Fibroblast of mammary gland (primary cell): ENCODE measurements around the gene IGFLR1.

Source experiments
- DNase-seq: peaks from one replicate; pipeline ENCODE4 v3.0.0-alpha.2; 2010; ENCODE audit warnings: low read depth
- H3K4me3 ChIP-seq: 2 replicates; pipeline ENCODE4 v1.5.1; 2011; ENCODE audit warnings: low read depth, mild to moderate bottlenecking, low read length, moderate library complexity; ENCODE audit not compliant: control insufficient read depth
- TF ChIP-seq, protein P1 (sequence below): conservative IDR thresholded peaks from 2 replicates; pipeline ENCODE4 v1.5.1; 2011; ENCODE audit warnings: low read depth, low read length, inconsistent platforms; ENCODE audit not compliant: control insufficient read depth, insufficient read depth

Gene IGFLR1

DNA sequence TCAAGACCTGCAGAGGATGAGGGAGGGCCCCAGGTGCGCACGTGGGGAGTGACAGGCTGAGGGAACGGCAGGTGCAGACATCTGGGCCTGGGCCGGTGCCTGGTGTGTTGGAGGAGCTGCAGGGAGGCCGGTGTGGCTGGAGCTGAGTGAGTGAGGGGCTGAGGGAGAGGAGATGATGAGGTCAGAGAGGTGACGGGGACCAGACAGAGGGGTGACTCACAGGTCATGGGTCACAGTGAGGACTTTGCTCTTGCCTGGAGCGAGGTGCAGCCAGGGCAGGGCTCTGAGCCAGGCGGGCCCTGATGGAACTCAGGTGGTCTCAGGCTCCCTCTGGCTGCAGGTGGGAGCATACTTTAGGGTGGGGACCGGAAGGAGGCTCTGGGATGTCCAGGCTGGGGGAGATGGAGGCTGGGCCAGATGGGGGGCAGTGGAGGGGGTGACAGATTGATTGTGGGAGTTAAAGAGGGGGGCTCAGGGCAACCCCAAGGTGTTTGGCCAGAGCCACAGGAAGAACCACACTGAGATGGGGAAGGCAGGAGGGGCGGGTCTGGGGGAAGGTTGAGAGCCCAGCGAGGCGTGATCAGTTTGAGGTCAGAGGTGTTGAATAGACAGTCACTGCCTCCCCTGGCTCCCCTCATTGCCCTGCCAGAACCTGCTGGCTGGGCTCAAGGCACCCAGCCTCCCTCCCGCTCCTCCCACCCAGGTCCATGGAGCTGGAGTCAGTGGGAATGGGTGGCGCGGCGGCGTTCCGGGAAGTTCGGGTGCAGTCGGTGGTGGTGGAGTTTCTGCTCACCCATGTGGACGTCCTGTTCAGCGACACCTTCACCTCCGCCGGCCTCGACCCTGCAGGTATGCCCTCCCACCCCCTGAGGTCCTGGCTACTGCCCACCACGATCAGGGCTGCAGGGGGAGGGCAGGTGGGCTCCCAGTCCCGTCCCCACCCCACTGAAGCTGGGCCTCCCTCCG lies 41.5 kb upstream of the IGFLR1 start:
- DNase-seq = no peak
- H3K4me3 ChIP-seq = no peak overlapping the region
- TF ChIP-seq, protein P1, sequence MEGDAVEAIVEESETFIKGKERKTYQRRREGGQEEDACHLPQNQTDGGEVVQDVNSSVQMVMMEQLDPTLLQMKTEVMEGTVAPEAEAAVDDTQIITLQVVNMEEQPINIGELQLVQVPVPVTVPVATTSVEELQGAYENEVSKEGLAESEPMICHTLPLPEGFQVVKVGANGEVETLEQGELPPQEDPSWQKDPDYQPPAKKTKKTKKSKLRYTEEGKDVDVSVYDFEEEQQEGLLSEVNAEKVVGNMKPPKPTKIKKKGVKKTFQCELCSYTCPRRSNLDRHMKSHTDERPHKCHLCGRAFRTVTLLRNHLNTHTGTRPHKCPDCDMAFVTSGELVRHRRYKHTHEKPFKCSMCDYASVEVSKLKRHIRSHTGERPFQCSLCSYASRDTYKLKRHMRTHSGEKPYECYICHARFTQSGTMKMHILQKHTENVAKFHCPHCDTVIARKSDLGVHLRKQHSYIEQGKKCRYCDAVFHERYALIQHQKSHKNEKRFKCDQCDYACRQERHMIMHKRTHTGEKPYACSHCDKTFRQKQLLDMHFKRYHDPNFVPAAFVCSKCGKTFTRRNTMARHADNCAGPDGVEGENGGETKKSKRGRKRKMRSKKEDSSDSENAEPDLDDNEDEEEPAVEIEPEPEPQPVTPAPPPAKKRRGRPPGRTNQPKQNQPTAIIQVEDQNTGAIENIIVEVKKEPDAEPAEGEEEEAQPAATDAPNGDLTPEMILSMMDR = no peak

DNA sequence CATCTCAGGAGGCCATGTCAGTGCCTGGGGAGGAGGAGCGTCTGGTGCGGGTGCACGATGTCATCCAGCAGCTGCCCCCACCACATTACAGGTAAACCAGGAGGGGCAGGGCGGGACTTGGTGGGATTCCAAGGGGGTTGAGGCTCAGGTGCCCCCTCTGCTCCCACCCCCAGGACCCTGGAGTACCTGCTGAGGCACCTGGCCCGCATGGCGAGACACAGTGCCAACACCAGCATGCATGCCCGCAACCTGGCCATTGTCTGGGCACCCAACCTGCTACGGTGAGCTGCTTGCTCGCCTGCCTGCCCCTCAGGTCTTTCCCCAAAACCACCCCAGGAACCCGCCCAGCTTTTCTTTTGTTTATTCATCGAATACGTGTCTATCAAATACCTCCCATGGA lies 40.3 kb upstream of the IGFLR1 start:
- TF ChIP-seq, protein P1 = no peak
- no peak for DNase-seq
- no peak overlapping the region for H3K4me3 ChIP-seq

DNA sequence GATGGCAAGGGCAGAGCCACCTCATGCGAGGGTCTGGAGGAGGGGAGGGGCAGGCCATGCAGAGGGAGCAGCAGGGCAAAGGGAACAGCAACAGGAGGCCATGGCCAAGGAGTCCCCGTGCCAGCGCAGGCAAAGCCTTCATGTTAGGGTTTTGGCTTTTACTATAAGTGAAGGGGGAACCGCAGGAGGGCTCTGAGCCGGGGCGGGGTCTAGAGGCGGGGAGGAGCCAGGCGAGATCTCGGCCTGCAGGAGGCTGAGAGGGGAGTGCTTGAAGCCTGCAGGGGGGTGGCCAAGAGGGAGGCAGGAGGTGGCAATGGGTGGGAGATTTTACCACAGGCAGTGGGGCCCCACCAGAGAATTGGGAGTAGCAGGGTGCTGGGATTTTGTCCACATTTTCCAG lies 39.4 kb upstream of the IGFLR1 start:
- TF ChIP-seq, protein P1 = no peak
- H3K4me3 ChIP-seq = no peak overlapping the region
- DNase-seq = no peak

DNA sequence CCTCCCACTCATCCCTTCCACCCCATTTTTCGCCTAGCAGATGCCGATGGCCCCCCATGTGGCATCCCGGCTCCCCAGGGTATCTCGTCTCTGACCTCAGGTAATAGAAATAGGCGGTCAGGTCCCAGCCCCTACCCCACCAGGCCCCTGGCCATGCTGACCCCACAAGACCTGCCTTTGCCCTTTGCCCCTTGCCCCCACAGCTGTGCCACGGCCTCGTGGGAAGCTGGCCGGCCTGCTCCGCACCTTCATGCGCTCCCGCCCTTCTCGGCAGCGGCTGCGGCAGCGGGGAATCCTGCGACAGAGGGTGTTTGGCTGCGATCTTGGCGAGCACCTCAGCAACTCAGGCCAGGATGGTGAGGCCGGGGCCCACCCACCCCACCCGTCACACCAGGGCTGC lies 38.5 kb upstream of the IGFLR1 start:
- TF ChIP-seq, protein P1 = no peak
- no peak overlapping the region for H3K4me3 ChIP-seq
- DNase-seq = no peak

DNA sequence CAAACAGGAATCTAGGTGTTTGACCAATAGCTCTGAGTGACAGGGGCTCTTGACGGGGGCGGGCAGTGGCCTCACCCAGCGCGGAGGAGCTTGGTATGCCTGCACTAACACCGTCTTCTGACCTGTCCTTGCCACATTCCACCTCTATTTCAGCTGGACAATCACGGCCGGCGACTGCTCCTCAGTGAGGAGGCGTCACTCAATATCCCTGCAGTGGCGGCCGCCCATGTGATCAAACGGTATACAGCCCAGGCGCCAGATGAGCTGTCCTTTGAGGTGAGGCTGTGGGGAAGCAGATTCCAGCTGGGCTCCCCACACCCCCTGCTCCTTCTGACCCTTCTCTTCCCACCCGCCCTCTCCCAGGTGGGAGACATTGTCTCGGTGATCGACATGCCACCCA lies 37.8 kb upstream of the IGFLR1 start:
- no peak overlapping the region for H3K4me3 ChIP-seq
- DNase-seq = no peak
- TF ChIP-seq, protein P1 = no peak

DNA sequence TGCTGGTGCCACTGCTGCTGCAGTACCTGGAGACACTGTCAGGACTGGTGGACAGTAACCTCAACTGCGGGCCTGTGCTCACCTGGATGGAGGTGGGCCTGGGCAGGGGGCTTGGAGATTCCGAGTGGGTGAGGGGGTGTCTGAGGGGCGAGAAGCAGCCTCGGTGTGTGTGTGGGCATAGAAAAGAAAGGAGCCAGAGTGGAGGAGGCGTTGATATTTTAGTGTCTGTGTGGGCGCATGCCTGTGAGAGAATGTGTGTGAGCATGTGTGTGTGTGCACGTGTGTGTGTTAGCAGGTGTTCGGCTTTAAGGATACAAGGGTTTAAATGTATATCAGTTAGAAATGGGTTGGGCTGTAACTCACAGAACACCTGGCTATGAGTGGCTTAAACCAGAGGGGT lies 36.8 kb upstream of the IGFLR1 start:
- H3K4me3 ChIP-seq = no peak overlapping the region
- TF ChIP-seq, protein P1 = no peak
- DNase-seq = no peak

DNA sequence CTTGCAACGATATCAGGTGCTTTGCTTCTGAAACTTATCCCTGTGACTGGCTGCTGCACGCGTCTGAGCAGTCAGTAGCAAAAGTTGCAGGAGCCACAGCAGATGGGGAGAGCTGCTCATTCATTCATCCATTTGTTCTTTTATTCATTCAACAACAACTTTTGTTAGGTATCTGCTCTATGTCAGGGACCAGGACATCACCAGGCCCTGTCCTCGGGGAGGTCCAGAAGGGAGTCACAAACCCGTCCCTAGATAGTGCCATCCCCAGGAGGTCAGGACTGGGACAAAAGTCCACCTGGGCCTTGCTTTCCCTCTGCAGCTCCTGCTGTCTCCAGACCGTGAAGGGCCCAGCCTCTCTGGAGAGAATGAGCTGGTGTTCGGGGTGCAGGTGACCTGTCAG lies 35.7 kb upstream of the IGFLR1 start:
- no peak for DNase-seq
- H3K4me3 ChIP-seq = no peak overlapping the region
- TF ChIP-seq, protein P1 = no peak
